ENCODE data around the gene HINT3.

GRCh38 chr6:126027601-126028000 is 71.0 kb downstream of the HINT3 start:
- TF ChIP-seq CTCF (IDR thresholded peaks at IDR 0.05) (no peak), ZFX (IDR thresholded peaks at IDR 0.05; ENCODE audit: borderline replicate concordance) (no peak)
